ENCODE results near the gene CPEB4. TPM values are rescaled to one million over a fixed set of nuclear protein-coding genes. Genes with fewer than 3 reads are reported as not detected.
A peak's percentile ranks its signal among the peaks of the same experiment; 100 is the strongest.

CPEB4 gene
- total and polyA plus RNA-seq, 9 of the 15 experiments (the other 6 are each of a cell fraction or from before 2014, with no cell fraction given) = 7.4 to 21.3 (median 12.4) TPM

GRCh38 chr5:173853370-173854131 is 34.6 kb upstream of the CPEB4 start (continued):
- no peak for TF ChIP-seq SIN3B (IDR thresholded peaks at IDR 0.05; ENCODE audit: low read depth)
- no peak for TF ChIP-seq ZHX1 (conservative IDR thresholded peaks at IDR 0.05; ENCODE audit: low read length)
- no peak for TF ChIP-seq RBM17 (IDR thresholded peaks at IDR 0.05; ENCODE audit: borderline replicate concordance, low read depth, low read length)
- no peak for TF ChIP-seq E2F1 (CRISPR knock-in tag; IDR thresholded peaks at IDR 0.05)
- no peak for TF ChIP-seq ZBTB1 (CRISPR knock-in tag; IDR thresholded peaks at IDR 0.05; ENCODE audit: borderline replicate concordance, low read depth)
- peak; percentile 2 to 69; a peak in 3 of 4 replicates for TF ChIP-seq TRIM24 (IDR thresholded peaks at IDR 0.05)
- peak; percentile 69 for TF ChIP-seq ARID3A (IDR thresholded peaks at IDR 0.05; ENCODE audit: borderline replicate concordance, low read depth, low read length)
- peak in 1 of 2 experiments; percentile 21; a peak in 2 of 4 replicates for TF ChIP-seq FOXK2 (conservative IDR thresholded peaks at IDR 0.05 in 1 of 2, IDR thresholded peaks at IDR 0.05 in 1 of 2; ENCODE audit: low read depth in 2 of 2)
- no peak for TF ChIP-seq SRSF1 (IDR thresholded peaks at IDR 0.05; ENCODE audit: low read depth, low read length)
- peak; percentile 57 to 67 for TF ChIP-seq NCOA2 (IDR thresholded peaks at IDR 0.05; ENCODE audit: partially characterized antibody in 2 of 2)
- TF ChIP-seq TAF7 (tag; IDR thresholded peaks at IDR 0.05) = no peak
- 0 out of 2 replicates have a peak, but pooled peaks have one; percentile 43 for TF ChIP-seq CREB3 (tag; conservative IDR thresholded peaks at IDR 0.05; ENCODE audit: low read depth)
- no peak for TF ChIP-seq KLF13 (tag; IDR thresholded peaks at IDR 0.05; ENCODE audit: borderline replicate concordance, low read depth)
- peak; percentile 87 for TF ChIP-seq L3MBTL2 (IDR thresholded peaks at IDR 0.05)
- no peak for TF ChIP-seq ZNF785 (CRISPR knock-in tag; IDR thresholded peaks at IDR 0.05)
- no peak for TF ChIP-seq FIP1L1 (IDR thresholded peaks at IDR 0.05; ENCODE audit: low read depth, low read length, poor library complexity, severe bottlenecking)
- TF ChIP-seq E2F6 (IDR thresholded peaks at IDR 0.05; ENCODE audit: borderline replicate concordance in 1 of 2, extremely low read depth in 1 of 2, insufficient read depth in 1 of 2, insufficient read length in 1 of 2, low read depth in 1 of 2, low read length in 1 of 2, poor library complexity in 1 of 2, severe bottlenecking in 1 of 2) = peak; percentile 55 to 88
- no peak; the same call in none of the 2 replicates for TF ChIP-seq DMBX1 (CRISPR knock-in tag; IDR thresholded peaks at IDR 0.05; ENCODE audit: borderline replicate concordance)
